ENCODE measurements around the gene DPYSL4.

DPYSL4 gene

DNA sequence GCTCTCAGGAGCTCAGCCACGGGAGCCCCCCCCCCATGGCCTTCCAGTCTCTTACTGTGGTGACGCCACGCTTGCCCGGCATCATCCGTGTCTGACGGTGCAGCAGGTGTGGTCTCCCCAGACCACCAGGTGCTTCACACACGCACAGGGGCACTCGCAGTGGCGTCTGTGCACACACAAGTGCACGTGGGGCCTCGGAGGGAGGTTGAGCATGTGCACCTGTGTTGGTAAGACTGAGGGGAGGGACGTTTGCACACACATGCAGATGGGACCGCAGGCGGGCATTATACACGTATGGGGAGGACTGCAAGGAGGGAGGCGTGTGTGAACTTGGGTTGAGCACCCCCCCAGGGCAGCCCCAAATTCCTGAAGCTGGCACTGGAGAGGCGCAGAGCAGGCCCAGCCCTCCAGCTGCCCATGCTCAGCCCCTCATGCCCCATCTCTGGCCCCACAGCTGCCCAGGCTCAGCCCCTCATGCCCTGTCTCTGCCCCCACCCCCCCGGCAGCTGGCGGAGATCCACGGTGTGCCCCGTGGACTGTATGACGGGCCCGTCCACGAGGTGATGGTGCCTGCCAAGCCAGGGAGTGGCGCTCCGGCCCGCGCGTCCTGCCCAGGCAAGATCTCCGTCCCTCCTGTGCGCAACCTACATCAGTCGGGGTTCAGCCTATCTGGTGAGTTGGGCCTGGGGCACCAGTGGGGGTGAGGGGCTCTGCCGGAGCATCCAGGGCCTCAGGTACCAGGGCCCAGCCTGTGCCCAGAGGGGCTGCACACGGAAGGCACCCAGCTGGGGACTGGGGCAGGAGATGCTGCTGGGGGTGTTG is 16.7 kb downstream of the DPYSL4 start:
- no peak overlapping the region for H3K4me3 ChIP-seq (ENCODE audit: low read length)
- DNase-seq (ENCODE audit: low read depth): no peak
- TF ChIP-seq, protein P1, sequence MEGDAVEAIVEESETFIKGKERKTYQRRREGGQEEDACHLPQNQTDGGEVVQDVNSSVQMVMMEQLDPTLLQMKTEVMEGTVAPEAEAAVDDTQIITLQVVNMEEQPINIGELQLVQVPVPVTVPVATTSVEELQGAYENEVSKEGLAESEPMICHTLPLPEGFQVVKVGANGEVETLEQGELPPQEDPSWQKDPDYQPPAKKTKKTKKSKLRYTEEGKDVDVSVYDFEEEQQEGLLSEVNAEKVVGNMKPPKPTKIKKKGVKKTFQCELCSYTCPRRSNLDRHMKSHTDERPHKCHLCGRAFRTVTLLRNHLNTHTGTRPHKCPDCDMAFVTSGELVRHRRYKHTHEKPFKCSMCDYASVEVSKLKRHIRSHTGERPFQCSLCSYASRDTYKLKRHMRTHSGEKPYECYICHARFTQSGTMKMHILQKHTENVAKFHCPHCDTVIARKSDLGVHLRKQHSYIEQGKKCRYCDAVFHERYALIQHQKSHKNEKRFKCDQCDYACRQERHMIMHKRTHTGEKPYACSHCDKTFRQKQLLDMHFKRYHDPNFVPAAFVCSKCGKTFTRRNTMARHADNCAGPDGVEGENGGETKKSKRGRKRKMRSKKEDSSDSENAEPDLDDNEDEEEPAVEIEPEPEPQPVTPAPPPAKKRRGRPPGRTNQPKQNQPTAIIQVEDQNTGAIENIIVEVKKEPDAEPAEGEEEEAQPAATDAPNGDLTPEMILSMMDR (IDR thresholded peaks at IDR 0.05; ENCODE audit: insufficient read depth, low read depth, low read length, missing control alignments): no peak

DNA sequence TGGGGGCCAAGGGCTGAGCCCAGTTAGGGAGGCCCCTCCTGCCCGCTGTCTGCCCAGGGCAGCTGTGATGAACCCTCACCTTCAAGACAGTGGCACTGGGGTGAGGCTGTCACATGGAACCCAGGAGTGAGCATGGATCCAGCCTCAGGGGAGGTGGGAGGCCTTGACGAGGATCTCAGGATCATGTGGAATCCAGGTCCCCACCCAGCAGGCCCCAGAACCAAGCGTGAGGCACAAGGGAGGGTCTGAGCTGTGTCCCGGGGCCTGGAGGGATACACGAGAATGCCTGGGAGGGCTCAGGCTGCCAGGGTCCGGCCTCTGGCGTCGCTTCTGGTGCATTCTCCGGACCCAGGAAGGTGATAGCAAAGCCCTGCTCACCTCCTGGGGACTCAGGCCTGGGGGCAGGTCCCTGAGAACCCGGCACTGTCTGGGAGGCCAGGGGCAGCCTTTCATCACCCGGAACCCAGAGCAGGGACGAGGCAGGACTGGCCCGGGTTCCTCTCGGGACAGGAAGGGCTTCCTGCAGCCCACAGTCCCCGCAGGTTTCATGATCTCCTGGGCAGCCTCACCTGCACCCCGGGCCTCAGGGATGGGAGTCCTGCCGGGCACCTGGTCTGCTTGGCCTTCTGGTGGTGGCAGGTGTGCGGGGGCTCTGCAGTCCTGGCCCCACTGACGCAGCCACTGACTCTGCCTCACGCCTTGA is 17.5 kb downstream of the DPYSL4 start:
- no peak for DNase-seq (ENCODE audit: low read depth)
- no peak overlapping the region for H3K4me3 ChIP-seq (ENCODE audit: low read length)
- TF ChIP-seq, protein P1 (IDR thresholded peaks at IDR 0.05; ENCODE audit: insufficient read depth, low read depth, low read length, missing control alignments): no peak

DNA sequence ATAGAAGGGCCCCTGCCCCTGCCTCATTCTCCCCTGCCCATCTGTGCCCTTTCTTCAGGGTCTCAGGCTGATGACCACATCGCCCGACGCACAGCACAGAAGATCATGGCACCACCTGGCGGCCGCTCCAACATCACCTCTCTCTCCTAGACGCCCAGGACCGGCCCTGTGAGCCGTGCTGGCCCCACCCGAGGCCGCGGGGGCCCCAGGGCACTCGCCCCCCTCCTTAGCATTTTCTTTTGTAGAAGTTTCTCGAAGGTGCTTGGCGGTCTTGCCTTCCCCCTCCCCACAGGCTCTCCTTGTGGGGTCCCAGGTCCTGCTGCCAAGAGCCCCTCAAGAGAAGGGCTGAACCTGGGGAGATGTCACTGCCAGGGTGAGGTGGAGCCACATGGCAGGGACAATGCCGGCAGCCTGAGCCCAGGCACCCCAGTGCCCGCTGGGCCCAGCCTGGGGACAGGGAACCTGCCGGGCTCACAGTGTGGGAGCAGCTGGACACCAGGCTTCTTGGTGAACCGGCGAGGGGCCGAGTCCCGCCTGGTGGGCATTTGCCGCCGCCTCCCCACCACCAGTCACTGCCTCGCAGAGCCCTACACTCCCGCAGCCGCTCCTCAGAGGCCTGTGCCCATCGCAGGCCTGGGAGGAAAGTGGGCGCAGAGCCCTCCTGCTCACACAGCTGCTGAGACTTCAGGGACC is 18.2 kb downstream of the DPYSL4 start:
- H3K4me3 ChIP-seq (ENCODE audit: low read length): no peak overlapping the region
- DNase-seq (ENCODE audit: low read depth): no peak
- TF ChIP-seq, protein P1 (IDR thresholded peaks at IDR 0.05; ENCODE audit: insufficient read depth, low read depth, low read length, missing control alignments): no peak

DNA sequence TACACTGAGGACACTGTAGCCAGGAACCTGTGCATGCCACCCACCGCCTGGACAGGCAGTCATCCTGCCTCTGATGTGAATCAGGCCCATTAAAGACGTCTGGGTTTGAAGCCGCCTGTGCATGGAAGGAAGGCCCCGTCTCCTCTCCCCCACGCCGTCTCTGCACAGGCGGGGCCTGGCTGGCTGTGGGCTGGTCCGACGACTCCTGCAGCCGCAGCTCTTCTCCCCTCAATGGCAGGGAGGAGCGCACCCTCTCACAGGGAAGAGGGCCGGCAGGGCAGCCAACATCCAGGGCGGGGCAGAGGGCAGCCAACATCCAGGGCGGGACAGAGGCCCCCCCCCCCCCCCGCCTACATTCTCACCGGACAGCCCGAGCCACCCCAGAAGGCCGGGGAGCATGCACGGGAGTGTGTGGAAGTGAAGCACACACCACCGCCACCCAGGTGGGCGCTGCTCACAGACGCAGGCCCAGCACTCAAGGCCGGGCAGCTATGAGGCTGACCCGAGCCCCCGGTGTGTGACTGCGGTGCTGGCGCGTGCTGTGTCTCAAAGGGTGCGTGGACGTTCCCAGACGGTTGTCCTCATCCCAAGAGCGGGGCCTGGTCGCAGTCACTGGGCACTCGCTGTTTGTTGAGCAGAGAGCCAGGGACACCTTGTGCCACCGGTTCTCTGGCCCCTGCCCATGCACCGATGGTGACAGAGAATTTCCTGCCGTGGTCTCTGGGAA is 19.1 kb downstream of the DPYSL4 start:
- H3K4me3 ChIP-seq (ENCODE audit: low read length): no peak overlapping the region
- TF ChIP-seq, protein P1 (IDR thresholded peaks at IDR 0.05; ENCODE audit: insufficient read depth, low read depth, low read length, missing control alignments): no peak
- DNase-seq (ENCODE audit: low read depth): no peak

DNA sequence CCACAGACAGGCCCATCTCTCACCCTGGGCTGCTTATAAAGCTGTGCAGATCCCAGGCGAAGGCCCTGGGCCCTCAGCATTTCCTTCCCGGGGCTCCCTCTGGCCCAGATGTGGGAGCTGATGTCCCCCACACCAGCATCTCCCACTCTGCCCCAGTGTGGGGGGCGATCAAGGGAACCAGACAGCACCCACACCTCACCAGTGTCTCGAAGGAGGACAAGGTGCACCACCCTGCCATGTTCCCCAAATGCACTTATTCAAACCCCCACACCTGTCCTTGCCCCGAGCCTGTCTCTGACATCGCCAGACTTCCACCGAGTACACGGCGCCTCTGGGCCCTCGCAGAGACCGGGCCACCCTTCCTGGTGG is 19.6 kb downstream of the DPYSL4 start:
- TF ChIP-seq, protein P1 (IDR thresholded peaks at IDR 0.05; ENCODE audit: insufficient read depth, low read depth, low read length, missing control alignments): no peak
- no peak overlapping the region for H3K4me3 ChIP-seq (ENCODE audit: low read length)

DNA sequence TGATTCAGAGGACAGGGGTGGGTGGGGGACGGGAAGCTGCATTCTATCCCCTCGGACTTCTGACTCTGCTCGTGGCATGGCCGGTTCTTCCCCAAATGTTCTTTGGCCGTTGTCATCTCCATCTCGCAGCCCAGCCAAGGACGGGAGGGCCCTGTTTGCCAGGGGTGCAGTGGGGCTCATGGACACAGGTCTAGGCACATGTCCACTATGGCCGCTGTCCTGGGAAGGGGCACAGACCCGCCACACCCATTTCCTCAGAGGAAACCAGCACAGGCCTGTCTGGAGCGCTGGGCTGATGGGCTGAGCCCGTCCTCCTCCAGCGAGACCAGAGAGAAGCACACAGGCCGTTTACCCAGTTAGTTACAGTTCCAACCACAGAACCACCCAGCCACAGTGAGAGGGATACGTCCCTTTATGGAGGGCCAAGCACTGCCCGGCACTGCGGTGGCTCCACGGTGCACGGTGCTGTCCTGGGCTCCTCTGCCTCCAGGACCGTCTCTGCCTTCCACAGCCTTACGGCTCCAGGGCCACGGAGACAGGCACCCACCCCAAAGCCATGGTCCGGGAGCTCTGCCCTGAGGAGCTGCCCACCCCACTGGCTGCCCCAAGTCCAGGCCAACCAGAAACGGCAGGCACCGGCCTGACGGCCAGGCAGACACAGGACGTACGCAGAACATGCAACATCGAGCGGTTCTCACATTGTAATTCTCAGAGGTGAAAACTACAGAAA is 20.2 kb downstream of the DPYSL4 start:
- DNase-seq (ENCODE audit: low read depth): no peak
- TF ChIP-seq, protein P1 (IDR thresholded peaks at IDR 0.05; ENCODE audit: insufficient read depth, low read depth, low read length, missing control alignments): no peak
- no peak overlapping the region for H3K4me3 ChIP-seq (ENCODE audit: low read length)

More for the DNA sequence above, 19.6 kb downstream of the DPYSL4 start:
- no peak for DNase-seq (ENCODE audit: low read depth)
